IMR-90 (cell line): Measurements from ENCODE around the gene BPNT1.

Experiments used
- CEBPB ChIP-seq: IDR thresholded peaks from 2 replicates; pipeline ENCODE4 v1.6.1; 2012; ENCODE audit warnings: low read depth, low read length, improper control_type of control experiment
- MXI1 ChIP-seq: IDR thresholded peaks from 2 replicates; pipeline ENCODE4 v1.6.1; 2012; ENCODE audit warnings: low read depth, mild to moderate bottlenecking, low read length, moderate library complexity, borderline replicate concordance
- POLR2A ChIP-seq: IDR thresholded peaks from 2 replicates; pipeline ENCODE4 v1.6.1; 2012; ENCODE audit warnings: mild to moderate bottlenecking, low read depth, low read length
- RCOR1 ChIP-seq: IDR thresholded peaks from 2 replicates; pipeline ENCODE4 v1.6.1; 2012; ENCODE audit warnings: mild to moderate bottlenecking, low read length, improper control_type of control experiment; ENCODE audit not compliant: insufficient replicate concordance
- TF ChIP-seq, protein P1 (sequence below): conservative IDR thresholded peaks from 2 replicates; pipeline ENCODE4 v1.5.1; 2012; ENCODE audit warnings: mild to moderate bottlenecking, low read depth, low read length, improper control_type of control experiment
- TF ChIP-seq, protein P2 (sequence below): fragments of 150-350 bp; IDR thresholded peaks from 2 replicates; pipeline ENCODE4 v1.6.1; 2017; ENCODE audit warnings: mild to moderate bottlenecking, antibody characterized with exemption, low read length, low read depth

DNA sequence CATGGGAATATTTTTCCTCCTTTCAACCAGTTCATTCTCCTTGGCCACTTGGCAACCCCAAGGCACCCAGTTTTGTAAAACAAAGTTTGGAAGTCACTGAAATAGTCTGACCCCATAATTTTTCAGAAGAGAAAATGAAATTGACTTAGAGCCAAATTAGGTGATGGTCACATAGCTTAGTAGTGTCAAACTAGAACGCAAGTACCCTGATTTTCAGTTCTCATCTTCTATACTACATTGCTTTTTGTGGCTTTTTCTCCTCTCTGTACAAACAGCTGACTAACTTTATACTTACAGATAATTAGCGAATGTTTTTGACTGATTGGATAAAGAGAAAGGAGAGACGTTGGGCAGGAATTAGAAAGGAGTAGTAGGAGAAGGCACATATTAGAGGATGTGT is 37.5 kb upstream of the BPNT1 start:
- TF ChIP-seq, protein P1, sequence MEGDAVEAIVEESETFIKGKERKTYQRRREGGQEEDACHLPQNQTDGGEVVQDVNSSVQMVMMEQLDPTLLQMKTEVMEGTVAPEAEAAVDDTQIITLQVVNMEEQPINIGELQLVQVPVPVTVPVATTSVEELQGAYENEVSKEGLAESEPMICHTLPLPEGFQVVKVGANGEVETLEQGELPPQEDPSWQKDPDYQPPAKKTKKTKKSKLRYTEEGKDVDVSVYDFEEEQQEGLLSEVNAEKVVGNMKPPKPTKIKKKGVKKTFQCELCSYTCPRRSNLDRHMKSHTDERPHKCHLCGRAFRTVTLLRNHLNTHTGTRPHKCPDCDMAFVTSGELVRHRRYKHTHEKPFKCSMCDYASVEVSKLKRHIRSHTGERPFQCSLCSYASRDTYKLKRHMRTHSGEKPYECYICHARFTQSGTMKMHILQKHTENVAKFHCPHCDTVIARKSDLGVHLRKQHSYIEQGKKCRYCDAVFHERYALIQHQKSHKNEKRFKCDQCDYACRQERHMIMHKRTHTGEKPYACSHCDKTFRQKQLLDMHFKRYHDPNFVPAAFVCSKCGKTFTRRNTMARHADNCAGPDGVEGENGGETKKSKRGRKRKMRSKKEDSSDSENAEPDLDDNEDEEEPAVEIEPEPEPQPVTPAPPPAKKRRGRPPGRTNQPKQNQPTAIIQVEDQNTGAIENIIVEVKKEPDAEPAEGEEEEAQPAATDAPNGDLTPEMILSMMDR, result no peak
- TF ChIP-seq POLR2A (no peak), MXI1 (no peak), RCOR1 (no peak), CEBPB (no peak)
- TF ChIP-seq, protein P2, sequence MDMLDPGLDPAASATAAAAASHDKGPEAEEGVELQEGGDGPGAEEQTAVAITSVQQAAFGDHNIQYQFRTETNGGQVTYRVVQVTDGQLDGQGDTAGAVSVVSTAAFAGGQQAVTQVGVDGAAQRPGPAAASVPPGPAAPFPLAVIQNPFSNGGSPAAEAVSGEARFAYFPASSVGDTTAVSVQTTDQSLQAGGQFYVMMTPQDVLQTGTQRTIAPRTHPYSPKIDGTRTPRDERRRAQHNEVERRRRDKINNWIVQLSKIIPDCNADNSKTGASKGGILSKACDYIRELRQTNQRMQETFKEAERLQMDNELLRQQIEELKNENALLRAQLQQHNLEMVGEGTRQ, result no peak
